Measurements from ENCODE around the gene NOS1AP.
A peak's percentile ranks its signal among the peaks of the same experiment; 100 is the strongest.

NOS1AP gene

GRCh38 chr1:162365284-162366020 is 296.0 kb downstream of the NOS1AP start:
- no peak overlapping the region for H3K23ac ChIP-seq (ENCODE audit: low read length in 2 of 2)
- no peak overlapping the region for H3K4me2 ChIP-seq (ENCODE audit: low read length, poor library complexity, severe bottlenecking)
- H3K79me1 ChIP-seq (replicated peaks; ENCODE audit: low read length, poor library complexity, severe bottlenecking), result no peaks in the 10 kb centered on the region
- H3K4me3 ChIP-seq (ENCODE audit: insufficient read depth in 1 of 2, low read depth in 1 of 2, low read length in 2 of 2), result no peak overlapping the region
- H3K36me3 ChIP-seq (ENCODE audit: control insufficient read depth in 1 of 2, insufficient read depth in 2 of 2, low read depth in 1 of 2, low read length in 2 of 2), result peaks cover 0 to 14% of the 10 kb centered on the region in 2 experiments
- H3K4ac ChIP-seq (ENCODE audit: low read depth in 1 of 2, low read length in 2 of 2), result no peak overlapping the region
- no peak overlapping the region for H3K27ac ChIP-seq (ENCODE audit: low read length, poor library complexity, severe bottlenecking)
- no peaks in the 10 kb centered on the region for H3K9me3 ChIP-seq (ENCODE audit: control insufficient read depth, low read length)
- H3K9ac ChIP-seq (ENCODE audit: low read length), result no peak overlapping the region
- H3K4me1 ChIP-seq (ENCODE audit: control insufficient read depth, insufficient read depth, low read depth, low read length), result peaks cover 9% of the 10 kb centered on the region
- no peak overlapping the region for H4K8ac ChIP-seq (ENCODE audit: low read length)
- no peak for DNase-seq
- H2BK120ac ChIP-seq (ENCODE audit: low read depth, low read length), result no peak overlapping the region
- whole genome bisulfite sequencing, result 93% methylated on average over 10 of the region's 10 CpGs
- no peak overlapping the region for H4K91ac ChIP-seq (ENCODE audit: low read length)
- H2AFZ ChIP-seq (ENCODE audit: low read depth, low read length), result no peak overlapping the region
- no peak overlapping the region for H3K18ac ChIP-seq (ENCODE audit: low read depth in 1 of 2, low read length in 2 of 2)
- H2BK15ac ChIP-seq (ENCODE audit: low read depth, poor library complexity, severe bottlenecking), result no peak overlapping the region
- H2BK5ac ChIP-seq (ENCODE audit: low read depth, low read length, poor library complexity, severe bottlenecking), result no peak overlapping the region
- H2AK5ac ChIP-seq (ENCODE audit: low read length, severe bottlenecking), result no peak overlapping the region
- no peak overlapping the region for H3K14ac ChIP-seq (ENCODE audit: low read length in 2 of 2)
- H3K27me3 ChIP-seq (ENCODE audit: control insufficient read depth in 1 of 2, insufficient read depth in 1 of 2, low read length in 2 of 2), result peaks cover 0 to 49% of the 10 kb centered on the region in 2 experiments
- no peak overlapping the region for H2BK12ac ChIP-seq (ENCODE audit: low read length in 2 of 2)

- Histone ChIP-seq H3K79me1 (replicated peaks; ENCODE audit: low read length, poor library complexity, severe bottlenecking) (no peaks in the 10 kb centered on the region), H2BK5ac (ENCODE audit: low read depth, low read length, poor library complexity, severe bottlenecking) (no peak overlapping the region), H3K27me3 (ENCODE audit: control insufficient read depth in 1 of 2, insufficient read depth in 1 of 2, low read length in 2 of 2) (peaks cover 0 to 49% of the 10 kb centered on the region in 2 experiments), H2BK15ac (ENCODE audit: low read depth, poor library complexity, severe bottlenecking) (no peak overlapping the region), H3K9me3 (ENCODE audit: control insufficient read depth, low read length) (no peaks in the 10 kb centered on the region), H3K4me1 (ENCODE audit: control insufficient read depth, insufficient read depth, low read depth, low read length) (peaks cover 5% of the 10 kb centered on the region), H4K91ac (ENCODE audit: low read length) (no peak overlapping the region), H3K36me3 (ENCODE audit: control insufficient read depth in 1 of 2, insufficient read depth in 2 of 2, low read depth in 1 of 2, low read length in 2 of 2) (peaks cover 0 to 10% of the 10 kb centered on the region in 2 experiments), H3K9ac (ENCODE audit: low read length) (no peak overlapping the region), H2AFZ (ENCODE audit: low read depth, low read length) (no peak overlapping the region), H2BK120ac (ENCODE audit: low read depth, low read length) (no peak overlapping the region), H3K18ac (ENCODE audit: low read depth in 1 of 2, low read length in 2 of 2) (no peak overlapping the region), H3K23ac (ENCODE audit: low read length in 2 of 2) (no peak overlapping the region), H3K27ac (ENCODE audit: low read length, poor library complexity, severe bottlenecking) (no peak overlapping the region), H3K4ac (ENCODE audit: low read depth in 1 of 2, low read length in 2 of 2) (no peak overlapping the region), H3K4me3 (ENCODE audit: insufficient read depth in 1 of 2, low read depth in 1 of 2, low read length in 2 of 2) (no peak overlapping the region), H3K14ac (ENCODE audit: low read length in 2 of 2) (no peak overlapping the region), H4K8ac (ENCODE audit: low read length) (no peak overlapping the region), H3K4me2 (ENCODE audit: low read length, poor library complexity, severe bottlenecking) (no peak overlapping the region), H2AK5ac (ENCODE audit: low read length, severe bottlenecking) (no peak overlapping the region), H2BK12ac (ENCODE audit: low read length in 2 of 2) (no peak overlapping the region)
- DNase-seq, result no peak
- 71% methylated on average over 4 of the region's 4 CpGs for WGBS
These were observed 296.7 kb downstream of the NOS1AP start for GRCh38 chr1:162366149-162366548.

GRCh38 chr1:162366671-162367070 is 297.2 kb downstream of the NOS1AP start:
- H3K9me3 ChIP-seq (ENCODE audit: control insufficient read depth, low read length), result no peaks in the 10 kb centered on the region
- no peak overlapping the region for H2BK5ac ChIP-seq (ENCODE audit: low read depth, low read length, poor library complexity, severe bottlenecking)
- no peak overlapping the region for H3K14ac ChIP-seq (ENCODE audit: low read length in 2 of 2)
- H3K27ac ChIP-seq (ENCODE audit: low read length, poor library complexity, severe bottlenecking), result no peak overlapping the region
- H4K91ac ChIP-seq (ENCODE audit: low read length), result no peak overlapping the region
- H3K4me1 ChIP-seq (ENCODE audit: control insufficient read depth, insufficient read depth, low read depth, low read length), result peaks cover 7% of the 10 kb centered on the region
- H3K4me2 ChIP-seq (ENCODE audit: low read length, poor library complexity, severe bottlenecking), result no peak overlapping the region
- no peak overlapping the region for H3K18ac ChIP-seq (ENCODE audit: low read depth in 1 of 2, low read length in 2 of 2)
- peaks cover 0 to 10% of the 10 kb centered on the region in 2 experiments for H3K36me3 ChIP-seq (ENCODE audit: control insufficient read depth in 1 of 2, insufficient read depth in 2 of 2, low read depth in 1 of 2, low read length in 2 of 2)
- H2BK12ac ChIP-seq (ENCODE audit: low read length in 2 of 2), result no peak overlapping the region
- H3K23ac ChIP-seq (ENCODE audit: low read length in 2 of 2), result no peak overlapping the region
- H3K27me3 ChIP-seq (ENCODE audit: control insufficient read depth in 1 of 2, insufficient read depth in 1 of 2, low read length in 2 of 2), result peaks cover 0 to 46% of the 10 kb centered on the region in 2 experiments
- WGBS, result 94% methylated on average over 7 of the region's 9 CpGs
- no peaks in the 10 kb centered on the region for H3K79me1 ChIP-seq (replicated peaks; ENCODE audit: low read length, poor library complexity, severe bottlenecking)
- no peak overlapping the region for H2AK5ac ChIP-seq (ENCODE audit: low read length, severe bottlenecking)
- H3K9ac ChIP-seq (ENCODE audit: low read length), result peak overlapping the region; percentile 15
- no peak overlapping the region for H2BK120ac ChIP-seq (ENCODE audit: low read depth, low read length)
- no peak overlapping the region for H4K8ac ChIP-seq (ENCODE audit: low read length)
- H2BK15ac ChIP-seq (ENCODE audit: low read depth, poor library complexity, severe bottlenecking), result no peak overlapping the region
- peak overlapping the region in 1 of 2 experiments; percentile 81 for H3K4me3 ChIP-seq (ENCODE audit: insufficient read depth in 1 of 2, low read depth in 1 of 2, low read length in 2 of 2)
- H2AFZ ChIP-seq (ENCODE audit: low read depth, low read length), result no peak overlapping the region
- no peak overlapping the region for H3K4ac ChIP-seq (ENCODE audit: low read depth in 1 of 2, low read length in 2 of 2)
- DNase-seq, result no peak

GRCh38 chr1:162367073-162367472 is 297.6 kb downstream of the NOS1AP start:
- Histone ChIP-seq H3K4me3 (ENCODE audit: insufficient read depth in 1 of 2, low read depth in 1 of 2, low read length in 2 of 2) (peak overlapping the region in 1 of 2 experiments; percentile 81), H3K14ac (ENCODE audit: low read length in 2 of 2) (no peak overlapping the region), H3K79me1 (replicated peaks; ENCODE audit: low read length, poor library complexity, severe bottlenecking) (no peaks in the 10 kb centered on the region), H2BK15ac (ENCODE audit: low read depth, poor library complexity, severe bottlenecking) (no peak overlapping the region), H2BK12ac (ENCODE audit: low read length in 2 of 2) (no peak overlapping the region), H2BK5ac (ENCODE audit: low read depth, low read length, poor library complexity, severe bottlenecking) (no peak overlapping the region), H4K8ac (ENCODE audit: low read length) (no peak overlapping the region), H3K4me1 (ENCODE audit: control insufficient read depth, insufficient read depth, low read depth, low read length) (peaks cover 7% of the 10 kb centered on the region), H3K4me2 (ENCODE audit: low read length, poor library complexity, severe bottlenecking) (no peak overlapping the region), H3K23ac (ENCODE audit: low read length in 2 of 2) (no peak overlapping the region), H2BK120ac (ENCODE audit: low read depth, low read length) (no peak overlapping the region), H3K18ac (ENCODE audit: low read depth in 1 of 2, low read length in 2 of 2) (no peak overlapping the region), H3K36me3 (ENCODE audit: control insufficient read depth in 1 of 2, insufficient read depth in 2 of 2, low read depth in 1 of 2, low read length in 2 of 2) (peaks cover 0 to 10% of the 10 kb centered on the region in 2 experiments), H3K27ac (ENCODE audit: low read length, poor library complexity, severe bottlenecking) (no peak overlapping the region), H3K9me3 (ENCODE audit: control insufficient read depth, low read length) (no peaks in the 10 kb centered on the region), H4K91ac (ENCODE audit: low read length) (no peak overlapping the region), H2AK5ac (ENCODE audit: low read length, severe bottlenecking) (no peak overlapping the region), H3K27me3 (ENCODE audit: control insufficient read depth in 1 of 2, insufficient read depth in 1 of 2, low read length in 2 of 2) (peaks cover 0 to 46% of the 10 kb centered on the region in 2 experiments), H3K9ac (ENCODE audit: low read length) (peak overlapping the region; percentile 15), H2AFZ (ENCODE audit: low read depth, low read length) (no peak overlapping the region), H3K4ac (ENCODE audit: low read depth in 1 of 2, low read length in 2 of 2) (no peak overlapping the region)
- no peak for DNase-seq
- WGBS, result 97% methylated on average over 36 of the region's 36 CpGs
